GM11168 (cell line): ENCODE measurements around the gene ANKZF1.

Experiments
- in situ Hi-C: fragments of 300-500 bp; cut with MboI; formaldehyde crosslinking; loops from one replicate; pipeline ENCODE4 v1.12.0; 2022; ENCODE audit warnings: low sequenced_read_pairs; ENCODE audit not compliant: unreplicated experiment

ANKZF1 gene

GRCh38 chr2:219207884-219208740 is 21.5 kb upstream of the ANKZF1 start:
- in situ Hi-C loops = no loop called here

DNA sequence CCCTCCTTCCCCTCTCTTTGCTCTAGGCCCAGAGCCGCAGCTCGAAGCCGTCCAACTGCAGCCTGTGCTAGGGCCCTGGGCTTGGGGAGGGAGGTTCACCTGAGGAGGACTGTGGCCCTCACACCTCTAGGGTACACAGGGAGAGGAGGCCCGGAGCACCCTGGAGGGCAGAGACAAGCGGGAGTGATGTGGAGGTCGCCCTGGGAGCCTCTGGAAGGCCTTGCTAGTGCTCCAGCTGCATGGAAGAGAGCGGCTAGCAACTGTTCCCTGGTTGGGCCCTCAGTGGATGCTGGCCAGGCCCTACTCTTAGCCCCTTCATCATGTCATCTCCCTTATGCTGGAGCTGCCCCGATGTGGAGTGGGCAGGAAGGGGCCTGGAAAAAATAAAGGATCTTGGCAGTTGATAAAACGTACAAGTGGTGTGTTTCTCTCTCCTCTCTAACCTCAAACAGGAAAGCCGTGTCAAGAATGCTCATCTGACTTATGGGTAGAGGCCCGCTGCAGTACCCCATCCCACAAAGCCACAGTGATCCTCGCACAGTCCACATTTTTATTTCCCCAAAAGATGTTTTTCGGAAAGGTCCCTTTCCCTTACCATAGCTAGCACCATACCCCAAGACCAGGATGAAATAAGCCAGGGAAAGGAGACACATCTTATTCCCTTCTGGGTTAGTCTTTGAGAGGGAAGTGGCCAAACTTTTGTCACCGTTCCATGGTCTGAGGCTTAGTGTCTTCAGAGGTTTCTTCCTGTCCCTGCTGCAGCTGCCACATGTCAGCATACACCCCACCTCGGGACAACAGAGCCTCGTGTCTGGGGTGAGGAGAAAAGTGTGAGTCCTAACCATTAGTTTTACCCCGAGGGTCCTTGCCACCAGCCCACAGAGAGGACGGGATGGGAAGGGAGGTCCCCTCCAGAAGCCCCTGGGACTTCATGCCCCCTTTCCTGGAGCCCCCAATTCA is 20.1 kb upstream of the ANKZF1 start:
- in situ Hi-C loops = no loop called here

DNA sequence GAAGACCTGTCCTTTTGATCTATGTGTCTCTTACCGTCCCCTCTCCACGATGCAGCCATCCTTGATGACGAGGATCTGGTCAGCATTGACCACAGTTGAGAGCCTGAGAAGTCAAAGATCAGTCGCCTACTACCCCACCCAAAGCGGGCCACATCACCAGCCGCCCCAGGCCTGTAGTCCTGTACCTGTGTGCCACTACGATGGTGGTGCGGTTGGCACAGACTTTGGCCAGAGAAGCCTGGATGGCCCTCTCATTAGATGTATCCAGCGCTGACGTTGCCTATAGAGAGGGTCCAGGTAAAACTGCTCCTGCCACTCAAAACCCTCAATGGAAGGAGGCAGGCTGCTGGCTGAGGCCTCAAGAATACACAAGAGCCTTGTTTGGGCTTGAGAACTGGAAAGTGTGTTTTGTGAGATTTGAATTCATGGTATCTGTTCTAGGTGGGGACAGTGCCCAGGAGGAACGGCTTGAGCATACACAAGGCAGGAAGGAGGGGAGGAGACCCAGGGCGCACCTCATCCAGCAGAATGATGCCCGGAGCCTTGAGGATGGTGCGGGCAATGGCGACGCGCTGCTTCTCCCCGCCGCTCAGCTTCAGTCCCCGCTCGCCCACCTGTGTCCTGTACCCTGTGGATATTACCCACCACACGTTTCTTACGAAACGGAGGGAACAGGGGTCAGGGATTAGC is 19.3 kb upstream of the ANKZF1 start:
- in situ Hi-C loops = no loop called here

DNA sequence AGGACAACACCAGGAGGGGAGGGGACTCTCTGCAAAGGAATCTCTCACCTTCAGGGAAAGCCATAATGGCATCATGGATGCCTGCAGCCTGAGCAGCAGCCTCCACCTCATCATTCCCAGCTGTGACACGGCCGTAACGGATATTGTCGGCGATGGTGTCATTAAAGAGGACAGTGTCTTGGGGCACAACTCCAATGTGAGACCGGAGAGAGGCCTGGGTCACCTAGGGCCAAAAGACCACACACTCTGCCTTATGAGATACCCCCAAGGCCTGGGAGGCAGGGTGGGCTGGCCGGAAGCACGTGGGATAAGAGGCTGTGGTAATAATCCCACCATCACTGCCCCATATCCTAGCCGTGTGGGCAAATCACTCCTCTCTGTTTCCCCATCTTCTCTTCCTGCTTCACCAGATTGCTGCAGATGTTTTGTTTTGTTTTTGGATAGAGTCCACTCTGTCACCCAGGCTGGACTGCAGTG is 18.7 kb upstream of the ANKZF1 start:
- in situ Hi-C loops = no loop called here

- in situ Hi-C loops = no loop called here
These were observed 16.6 kb upstream of the ANKZF1 start for GRCh38 chr2:219213026-219213415.

DNA sequence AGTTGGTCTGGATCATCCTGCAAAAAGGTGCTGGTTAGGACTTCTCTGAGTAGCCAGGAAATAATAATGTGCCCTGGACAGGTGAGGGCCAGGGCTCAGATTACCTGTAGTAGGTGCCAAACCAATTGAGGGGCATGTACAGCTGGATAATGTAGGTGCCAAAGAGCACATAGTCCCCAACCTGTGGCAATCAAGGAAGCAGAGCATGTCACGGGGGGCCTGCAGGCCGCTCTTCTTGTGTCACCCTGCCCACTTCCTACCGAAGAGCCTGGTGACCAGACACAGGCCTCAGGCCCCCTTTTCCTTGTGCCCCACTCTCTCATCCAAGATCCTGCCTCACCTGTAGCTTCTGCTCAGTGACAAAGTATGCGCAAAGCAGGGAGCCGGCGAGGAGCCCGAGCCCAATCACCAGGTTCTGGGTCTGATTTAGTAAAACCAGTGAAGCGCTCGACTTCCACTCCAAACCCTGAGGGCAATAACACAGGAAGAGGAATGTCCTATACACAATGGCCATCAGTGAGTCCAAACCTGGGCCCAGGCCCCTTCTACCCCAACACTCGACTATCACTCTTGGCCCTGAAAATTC is 16.0 kb upstream of the ANKZF1 start:
- in situ Hi-C loops = no loop called here

- in situ Hi-C loops = no loop called here
These were observed 15.5 kb upstream of the ANKZF1 start for GRCh38 chr2:219214141-219214540.

GRCh38 chr2:219214786-219215185 is 14.8 kb upstream of the ANKZF1 start:
- in situ Hi-C loops = no loop called here

DNA sequence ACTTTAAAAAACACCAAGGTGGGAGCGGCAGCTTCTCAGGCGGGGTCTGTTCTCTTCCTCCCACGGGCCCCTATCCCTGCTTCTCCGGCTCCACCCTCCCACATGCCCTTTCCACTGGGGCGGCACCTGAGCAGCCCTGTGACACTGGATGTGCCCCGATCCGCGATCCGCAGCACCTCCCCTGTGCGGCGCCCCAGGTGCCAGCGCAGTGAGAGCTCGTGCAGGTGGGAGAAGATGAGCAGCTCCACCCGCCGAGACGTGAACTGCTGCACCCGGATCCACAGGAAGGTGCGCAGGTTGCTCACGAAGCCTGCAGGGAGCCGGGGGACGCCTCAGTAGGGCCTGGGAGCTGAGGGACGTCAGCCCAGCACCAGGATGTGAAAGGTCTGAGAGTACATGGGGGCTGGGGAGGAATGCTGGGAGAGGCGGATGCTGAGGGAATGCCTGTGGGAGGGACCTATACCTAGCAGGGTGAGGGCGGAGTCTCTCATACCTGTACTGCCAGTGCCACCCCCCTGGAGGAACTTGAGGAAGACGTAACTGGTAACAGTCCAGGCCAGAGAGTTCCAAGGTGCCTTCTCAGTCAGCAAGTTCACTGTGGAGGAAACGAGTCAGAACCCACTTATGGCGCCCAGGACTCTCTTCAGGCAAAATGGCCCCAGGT is 13.6 kb upstream of the ANKZF1 start:
- in situ Hi-C loops = no loop called here

- in situ Hi-C loops = no loop called here
These were observed 13.1 kb upstream of the ANKZF1 start for GRCh38 chr2:219216535-219216915.

GRCh38 chr2:219218217-219218731 is 11.3 kb upstream of the ANKZF1 start:
- in situ Hi-C loops = no loop called here

DNA sequence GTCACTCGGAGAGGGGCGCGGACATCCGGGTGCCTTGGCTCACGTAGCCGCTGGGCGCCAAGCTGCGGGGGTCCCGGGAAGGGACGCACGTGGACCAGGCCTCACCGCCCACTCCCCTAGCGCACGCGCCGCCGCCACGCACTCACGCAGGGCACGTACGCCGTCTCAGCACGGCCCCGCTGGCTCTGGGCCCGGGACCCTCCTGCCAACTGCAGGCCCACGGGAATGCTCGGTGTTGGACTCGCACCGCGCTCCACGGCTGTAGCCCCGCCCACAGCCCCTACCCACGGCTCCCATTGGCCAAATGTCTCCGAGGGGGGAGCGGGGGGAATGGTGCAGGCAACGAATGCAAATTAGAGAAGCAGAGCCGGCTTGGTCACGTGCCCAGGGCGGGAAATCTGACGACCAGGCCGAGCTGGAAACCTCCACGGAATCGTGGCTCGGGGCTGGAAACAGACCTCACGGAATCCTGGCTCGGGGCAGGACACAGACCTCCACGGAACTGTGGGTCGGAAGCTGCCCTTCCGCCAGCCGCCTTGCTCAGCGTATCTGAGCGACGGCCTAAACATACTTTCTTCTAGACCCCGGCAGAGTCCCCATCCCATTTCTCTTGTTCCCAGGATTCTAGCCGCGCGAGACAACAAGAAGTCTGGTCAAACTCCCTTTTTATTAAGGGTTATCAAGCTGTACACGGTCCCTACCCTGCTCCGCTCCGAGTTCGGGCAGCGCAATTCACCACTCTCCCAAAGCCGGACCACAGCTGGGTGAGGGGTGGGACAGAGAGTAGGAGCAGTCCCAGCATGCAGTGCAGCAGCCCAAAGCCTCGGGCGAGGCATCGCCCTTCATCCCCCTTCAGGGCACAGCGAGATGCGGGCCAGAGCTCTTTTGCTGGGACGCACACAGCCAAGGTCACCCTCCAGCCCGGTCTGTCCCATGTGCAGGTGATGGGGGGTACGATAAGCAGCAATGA is 10.6 kb upstream of the ANKZF1 start, which contains the start of gene ABCB6:
Gene ABCB6 (minus strand): TSS at position 227 of the 970 bp plus-strand sequence. CDS start 285 bp downstream, outside the sequence.
- in situ Hi-C loops = no loop called here

GRCh38 chr2:219219784-219220532 is 9.6 kb upstream of the ANKZF1 start:
- in situ Hi-C loops = no loop called here

GRCh38 chr2:219220652-219221402 is 8.8 kb upstream of the ANKZF1 start:
- in situ Hi-C loops = no loop called here

GRCh38 chr2:219221957-219222518 is 7.6 kb upstream of the ANKZF1 start:
- in situ Hi-C loops = no loop called here

DNA sequence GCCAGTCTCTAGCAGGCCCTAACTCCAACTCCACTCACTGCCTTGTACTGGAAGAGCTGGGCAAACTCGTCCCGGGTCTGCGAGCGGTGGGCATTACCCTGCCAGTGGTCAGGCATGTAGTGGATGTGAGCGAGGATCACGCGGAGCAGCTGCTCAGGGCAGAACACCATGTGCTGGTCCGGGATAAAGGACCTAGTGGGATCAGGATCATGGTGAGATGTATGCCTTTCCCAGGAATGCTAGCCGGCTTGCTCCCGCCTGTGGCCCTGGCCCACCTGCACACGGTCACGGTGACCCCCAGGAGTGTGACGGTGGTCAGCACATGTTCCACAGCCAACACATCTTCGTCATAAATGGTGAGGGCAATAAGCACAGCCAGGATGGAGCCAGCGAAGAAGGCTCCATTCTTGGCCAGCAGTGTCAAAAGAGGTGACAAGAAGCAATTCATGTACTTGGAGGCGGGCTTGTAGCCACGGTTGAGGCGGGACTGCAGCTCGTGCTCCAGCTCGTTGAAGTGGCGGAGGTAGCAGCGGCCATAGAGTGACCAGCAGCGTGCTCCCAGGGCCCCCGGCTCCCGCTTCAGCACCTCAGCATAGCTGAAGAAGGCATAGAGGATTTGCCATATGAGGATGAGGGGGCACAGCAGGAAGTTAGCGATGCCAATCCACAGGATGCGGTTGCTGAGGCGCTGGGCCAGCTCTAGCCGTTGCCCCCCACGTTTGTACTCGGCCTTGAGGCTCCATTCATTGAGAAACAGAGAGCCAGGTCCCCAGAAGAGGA is 5.6 kb upstream of the ANKZF1 start:
- in situ Hi-C loops = no loop called here
